GM06990 (cell line): ENCODE data around the gene NF1.

Experiments
- DNase-seq: peaks from one replicate; pipeline ENCODE4 v3.0.0-alpha.2; 2011; ENCODE audit not compliant: insufficient read length; ENCODE audit errors: extremely low read depth
- H3K27me3 ChIP-seq: replicated peaks from 2 replicates; pipeline ENCODE4 v1.6.0; 2011; ENCODE audit warnings: low read length; ENCODE audit not compliant: control insufficient read depth, insufficient read depth
- H3K36me3 ChIP-seq: 2 replicates; pipeline ENCODE4 v1.5.1; 2011; ENCODE audit warnings: low read length; ENCODE audit not compliant: control insufficient read depth, insufficient read depth
- H3K4me3 ChIP-seq: replicated peaks from 2 replicates; pipeline ENCODE4 v1.5.1; 2011; ENCODE audit warnings: low read depth, mild to moderate bottlenecking, control low read depth, low read length
- CTCF ChIP-seq: IDR thresholded peaks from 2 replicates; pipeline ENCODE4 v1.5.1; 2011; ENCODE audit warnings: low read length, control low read depth, mild to moderate bottlenecking, inconsistent platforms; ENCODE audit not compliant: insufficient read depth, poor library complexity, severe bottlenecking

The NF1 gene

GRCh38 chr17:31248986-31249834 is 154.4 kb downstream of the NF1 start:
- no peak for DNase-seq
- H3K36me3 ChIP-seq, result 0 out of 2 replicates have a peak, but pooled peaks cover 1% of the 10 kb centered on the region
- no peak for TF ChIP-seq CTCF
- no peak overlapping the region for H3K4me3 ChIP-seq
- no peaks in the 10 kb centered on the region for H3K27me3 ChIP-seq

GRCh38 chr17:31249835-31250141 is 155.0 kb downstream of the NF1 start:
- Histone ChIP-seq H3K27me3 (no peaks in the 10 kb centered on the region), H3K36me3 (0 out of 2 replicates have a peak, but pooled peaks cover 1% of the 10 kb centered on the region), H3K4me3 (no peak overlapping the region)
- TF ChIP-seq CTCF, result no peak
- DNase-seq, result no peak

- no peak for TF ChIP-seq CTCF
- Histone ChIP-seq H3K27me3 (no peaks in the 10 kb centered on the region), H3K36me3 (0 out of 2 replicates have a peak, but pooled peaks cover 1% of the 10 kb centered on the region), H3K4me3 (no peak overlapping the region)
- DNase-seq, result peak; percentile 24
Observed at GRCh38 chr17:31250229-31250628, 155.5 kb downstream of the NF1 start.

GRCh38 chr17:31251105-31251969 is 156.6 kb downstream of the NF1 start:
- H3K4me3 ChIP-seq, result no peak overlapping the region
- DNase-seq, result no peak
- H3K36me3 ChIP-seq, result no peaks in the 10 kb centered on the region
- no peak for TF ChIP-seq CTCF
- H3K27me3 ChIP-seq, result no peaks in the 10 kb centered on the region

- peak; percentile 16 for DNase-seq
- TF ChIP-seq CTCF, result no peak
- Histone ChIP-seq H3K4me3 (no peak overlapping the region), H3K27me3 (no peaks in the 10 kb centered on the region), H3K36me3 (no peaks in the 10 kb centered on the region)
Observed at GRCh38 chr17:31251970-31252328, 157.2 kb downstream of the NF1 start.
